Measurements from ENCODE around the gene ORAI3. TPM values are rescaled to one million over a fixed set of nuclear protein-coding genes. Genes with fewer than 3 reads are reported as not detected.

ORAI3 gene
- total RNA-seq, 1 donor from 2014 or later = 15.6 TPM

GRCh38 chr16:30921459-30921747 lies 27.5 kb upstream of the ORAI3 start:
- Mint-ChIP-seq H3K9me3 (ENCODE audit: low read depth) (no peaks in the 10 kb centered on the region), H3K4me3 (ENCODE audit: unreplicated experiment) (peak overlapping the region; percentile 100), H3K27me3 (ENCODE audit: low read depth) (no peaks in the 10 kb centered on the region), H3K27ac (ENCODE audit: unreplicated experiment) (peak overlapping the region; percentile 100), H3K36me3 (ENCODE audit: low read depth) (peaks cover 4% of the 10 kb centered on the region), H3K4me1 (ENCODE audit: low read depth) (peaks cover 23% of the 10 kb centered on the region)
- DNase-seq (ENCODE audit: low spot score) = no peak
- no peak for TF ChIP-seq CTCF (IDR thresholded peaks at IDR 0.05)

DNA sequence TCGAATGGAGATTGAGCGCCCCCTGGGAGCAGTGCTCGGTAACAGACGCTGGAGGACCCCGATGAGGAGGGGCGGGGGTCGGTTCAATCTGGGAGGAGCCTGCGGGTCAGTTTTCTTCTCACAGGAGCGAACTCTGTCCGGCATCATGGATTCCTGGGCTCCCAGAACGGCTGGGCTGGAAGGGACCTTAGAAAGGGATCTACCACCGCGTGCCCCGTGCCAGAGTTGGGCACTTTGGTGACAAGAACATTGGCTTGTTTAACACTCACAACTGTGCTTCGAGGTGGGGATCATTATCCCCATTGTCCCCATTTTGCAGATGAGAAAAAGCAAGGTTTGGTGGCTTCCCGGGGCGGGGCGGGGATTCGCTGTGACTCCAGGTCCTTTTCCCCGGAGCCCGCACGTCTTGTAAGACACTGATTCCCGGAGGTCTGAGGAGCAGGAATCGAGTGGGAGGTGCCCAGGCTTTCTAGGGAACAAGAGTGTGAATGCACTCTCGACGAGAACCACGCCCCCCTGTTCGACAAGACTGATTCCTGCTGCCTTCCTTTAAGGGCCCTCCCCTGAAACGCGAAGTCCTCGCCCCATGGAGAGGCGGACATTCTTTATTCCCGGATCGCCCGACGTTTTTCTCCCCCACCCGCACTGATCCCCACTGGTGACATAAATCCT lies 27.0 kb upstream of the ORAI3 start:
- no peak for DNase-seq (ENCODE audit: low spot score)
- Mint-ChIP-seq H3K9me3 (ENCODE audit: low read depth) (no peaks in the 10 kb centered on the region), H3K4me3 (ENCODE audit: unreplicated experiment) (peak overlapping the region; percentile 100), H3K36me3 (ENCODE audit: low read depth) (peaks cover 4% of the 10 kb centered on the region), H3K27me3 (ENCODE audit: low read depth) (no peaks in the 10 kb centered on the region), H3K27ac (ENCODE audit: unreplicated experiment) (peak overlapping the region; percentile 100), H3K4me1 (ENCODE audit: low read depth) (peaks cover 27% of the 10 kb centered on the region)
- peak; percentile 98 for TF ChIP-seq CTCF (IDR thresholded peaks at IDR 0.05)

GRCh38 chr16:30922420-30922959 lies 26.4 kb upstream of the ORAI3 start:
- peak; percentile 100 for DNase-seq (ENCODE audit: low spot score)
- Mint-ChIP-seq H3K36me3 (ENCODE audit: low read depth) (peaks cover 4% of the 10 kb centered on the region), H3K9me3 (ENCODE audit: low read depth) (no peaks in the 10 kb centered on the region), H3K4me3 (ENCODE audit: unreplicated experiment) (peak overlapping the region; percentile 100), H3K27me3 (ENCODE audit: low read depth) (no peaks in the 10 kb centered on the region), H3K27ac (ENCODE audit: unreplicated experiment) (peak overlapping the region; percentile 100), H3K4me1 (ENCODE audit: low read depth) (peaks cover 29% of the 10 kb centered on the region)
- TF ChIP-seq CTCF (IDR thresholded peaks at IDR 0.05) = no peak

DNA sequence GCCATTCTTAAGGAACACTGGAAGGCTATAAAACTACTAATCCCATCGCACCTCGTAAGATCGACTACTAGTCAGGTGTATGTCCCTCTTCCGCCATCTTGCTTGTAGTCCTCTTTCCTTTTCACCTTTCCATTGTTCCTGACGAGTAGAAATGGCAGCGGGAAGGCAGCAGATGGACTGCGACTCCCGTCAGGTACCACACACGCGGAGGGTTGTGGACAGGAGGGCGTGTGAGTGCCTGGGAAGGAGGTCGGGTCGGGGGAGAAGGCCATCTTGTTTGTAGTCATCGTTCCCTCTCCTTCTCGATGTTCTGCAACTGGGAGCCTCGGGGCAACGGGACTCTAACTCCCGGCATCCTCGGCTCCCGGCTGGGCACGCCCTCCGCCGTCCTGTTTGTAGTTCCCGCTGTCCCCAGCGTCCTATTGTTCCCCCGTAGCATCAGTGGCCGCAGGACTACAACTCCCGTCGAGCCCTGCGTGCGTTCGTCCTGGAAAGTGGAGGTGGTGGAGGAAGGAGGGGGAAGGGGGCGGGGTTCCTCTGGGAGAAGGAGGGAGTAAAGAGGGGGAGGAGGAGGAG lies 25.8 kb upstream of the ORAI3 start:
- DNase-seq (ENCODE audit: low spot score) = peak; percentile 99
- no peaks in the 10 kb centered on the region for H3K9me3 Mint-ChIP-seq (ENCODE audit: low read depth)
- peak overlapping the region; percentile 100 for H3K4me3 Mint-ChIP-seq (ENCODE audit: unreplicated experiment)

More for the DNA sequence above, 25.8 kb upstream of the ORAI3 start:
- H3K27ac Mint-ChIP-seq (ENCODE audit: unreplicated experiment) = peak overlapping the region; percentile 100
- peaks cover 29% of the 10 kb centered on the region for H3K4me1 Mint-ChIP-seq (ENCODE audit: low read depth)
- H3K27me3 Mint-ChIP-seq (ENCODE audit: low read depth) = no peaks in the 10 kb centered on the region
- H3K36me3 Mint-ChIP-seq (ENCODE audit: low read depth) = peaks cover 4% of the 10 kb centered on the region
- TF ChIP-seq CTCF (IDR thresholded peaks at IDR 0.05) = no peak
